NCI-H1417 (cell line): ENCODE data around the gene TBCEL.
"Not testable (repeated sequence)": the region's sequence is repeated elsewhere in the genome, so short reads cannot be mapped to it uniquely, and the experiment has no call there.

Source experiments
- DNase-seq, 3 experiments: peaks; one replicate each; lab custom pipeline; 2025; lab: John Stamatoyannopoulos, UW

Gene TBCEL

GRCh38 chr11:121029153-121029552 lies 5.3 kb downstream of the TBCEL start:
- DNase-seq, result no peak

DNA sequence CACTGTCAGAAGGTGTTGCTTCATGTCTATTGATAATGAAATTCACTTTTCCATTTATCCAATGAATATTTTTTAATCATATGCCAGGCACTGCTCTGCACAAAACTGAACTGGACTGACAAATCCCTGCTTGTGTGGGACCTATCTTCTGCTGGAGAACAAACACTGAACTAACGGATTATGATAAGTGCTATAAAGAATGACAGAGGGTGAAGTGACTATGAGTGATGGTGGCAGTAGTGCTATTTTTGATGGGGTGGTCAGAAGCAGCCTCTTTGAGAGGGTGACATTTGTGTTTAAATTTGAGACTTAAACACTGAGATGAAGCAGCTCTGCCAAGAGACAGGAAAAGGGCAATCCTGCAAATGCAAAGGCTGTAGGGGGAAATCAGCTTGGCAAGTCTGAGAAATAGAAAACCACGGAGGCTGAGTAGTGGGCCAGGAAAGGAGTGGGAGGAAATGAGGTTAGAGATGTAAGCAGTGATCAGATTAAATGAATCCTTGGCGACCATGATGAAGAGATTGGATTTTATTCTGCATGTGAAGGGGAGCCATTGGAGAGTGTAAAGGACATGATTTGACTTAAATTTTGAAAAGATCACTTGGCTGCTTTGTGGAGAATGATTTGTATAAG lies 6.0 kb downstream of the TBCEL start:
- DNase-seq, result no peak

DNA sequence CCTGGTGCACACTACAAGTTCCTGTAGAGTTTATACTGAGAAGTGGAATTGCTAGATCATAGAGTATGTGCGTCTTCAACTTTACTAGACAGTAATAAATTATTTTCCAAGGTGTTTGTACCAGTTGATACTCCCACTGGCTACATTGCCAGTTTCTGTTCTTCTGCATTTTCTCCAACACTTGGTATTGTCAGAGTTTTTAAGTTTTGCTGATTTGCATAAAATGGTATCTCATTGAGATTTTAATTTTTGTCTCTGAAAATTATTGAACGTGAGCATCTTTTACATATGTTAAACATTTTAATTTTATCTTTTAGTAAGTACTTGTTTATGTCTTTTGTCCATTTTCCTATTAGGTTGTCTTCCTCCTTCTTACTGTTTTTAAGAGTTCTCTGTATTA lies 7.3 kb downstream of the TBCEL start:
- DNase-seq, result no peak

DNA sequence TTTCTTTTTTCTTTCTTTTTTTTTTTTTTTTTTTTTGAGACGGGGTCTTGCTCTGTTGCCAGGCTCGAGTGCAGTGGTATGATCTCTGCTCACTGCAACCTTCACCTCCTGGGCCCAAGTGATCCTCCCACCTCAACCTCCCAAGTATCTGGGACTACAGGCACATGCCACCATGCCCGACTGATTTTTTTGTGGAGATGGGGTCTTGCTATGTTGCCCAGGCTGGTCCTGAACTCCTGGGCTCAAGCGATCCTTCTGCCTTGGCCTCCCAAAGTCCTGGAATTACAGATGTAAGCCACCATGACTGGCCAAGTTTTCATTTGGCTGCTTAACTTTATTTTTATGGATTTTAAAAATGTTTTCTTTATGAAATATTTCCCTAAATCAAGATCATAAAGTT lies 7.7 kb downstream of the TBCEL start:
- not testable (repeated sequence) for DNase-seq

DNA sequence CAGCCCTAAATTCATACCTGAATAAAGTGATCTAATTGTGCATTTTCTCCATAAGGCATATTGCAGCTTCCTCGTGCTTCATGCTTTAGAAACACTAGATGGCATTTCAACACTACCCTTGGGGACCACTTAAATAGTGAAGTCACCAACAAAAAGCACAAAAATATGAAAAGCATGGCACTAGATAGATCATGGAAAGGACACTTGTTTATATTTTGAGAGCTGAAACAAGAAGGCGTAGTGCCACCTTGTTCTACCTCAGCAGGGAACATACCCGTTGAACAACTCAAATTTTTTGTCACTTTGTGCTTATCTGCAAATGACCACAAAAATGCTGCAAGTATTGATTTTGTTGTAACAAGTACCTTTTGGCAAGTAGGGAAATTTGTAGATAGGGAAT lies 8.6 kb downstream of the TBCEL start:
- peak in 1 of 3 experiments; percentile 17 for DNase-seq

DNA sequence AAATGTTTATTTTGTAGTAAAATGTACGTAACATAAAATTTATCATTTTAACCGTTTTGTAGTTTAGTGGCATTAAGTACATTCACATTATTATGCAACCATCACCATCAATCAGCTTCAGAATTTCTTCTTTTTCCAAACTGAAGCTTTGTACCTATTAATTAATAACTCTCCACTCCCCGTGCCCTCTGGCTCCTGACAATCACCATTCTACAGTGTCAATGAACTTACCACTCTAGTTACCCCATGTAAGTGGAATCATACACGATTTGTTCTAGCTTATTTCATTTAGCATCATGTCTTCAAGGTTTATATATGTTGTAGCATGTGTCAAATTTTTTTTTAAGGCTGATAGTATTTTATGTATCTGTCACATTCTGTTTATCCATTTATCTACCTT lies 9.7 kb downstream of the TBCEL start:
- no peak for DNase-seq

- DNase-seq, result peak in 2 of 3 experiments; percentile 29 to 82
These were observed 11.4 kb downstream of the TBCEL start for GRCh38 chr11:121035169-121035755.

- DNase-seq, result no peak
These were observed 11.9 kb downstream of the TBCEL start for GRCh38 chr11:121035780-121036179.

- no peak for DNase-seq
These were observed 13.1 kb downstream of the TBCEL start for GRCh38 chr11:121037016-121037415.

GRCh38 chr11:121038648-121039409 lies 14.9 kb downstream of the TBCEL start:
- DNase-seq, result no peak

GRCh38 chr11:121039971-121040613 lies 16.2 kb downstream of the TBCEL start:
- DNase-seq, result no peak

DNA sequence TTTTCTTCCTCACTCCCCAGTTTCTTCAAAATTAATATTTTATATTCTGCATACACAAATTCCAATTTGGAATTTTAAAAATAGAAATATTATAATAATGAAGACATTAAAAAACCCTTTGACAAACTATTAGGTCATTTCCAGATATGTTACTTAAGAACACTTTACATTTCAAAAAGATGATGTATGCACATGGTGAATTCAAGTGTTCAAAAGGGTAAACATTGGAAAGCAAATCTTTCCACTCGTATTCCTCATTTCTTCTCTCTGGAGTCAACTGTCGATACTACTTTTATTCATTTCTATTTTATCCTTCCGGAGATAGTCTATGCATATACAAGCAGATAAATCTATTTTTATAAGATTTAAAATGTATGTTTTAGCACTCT lies 16.7 kb downstream of the TBCEL start:
- DNase-seq, result no peak

GRCh38 chr11:121041072-121041471 lies 17.2 kb downstream of the TBCEL start:
- no peak for DNase-seq

DNA sequence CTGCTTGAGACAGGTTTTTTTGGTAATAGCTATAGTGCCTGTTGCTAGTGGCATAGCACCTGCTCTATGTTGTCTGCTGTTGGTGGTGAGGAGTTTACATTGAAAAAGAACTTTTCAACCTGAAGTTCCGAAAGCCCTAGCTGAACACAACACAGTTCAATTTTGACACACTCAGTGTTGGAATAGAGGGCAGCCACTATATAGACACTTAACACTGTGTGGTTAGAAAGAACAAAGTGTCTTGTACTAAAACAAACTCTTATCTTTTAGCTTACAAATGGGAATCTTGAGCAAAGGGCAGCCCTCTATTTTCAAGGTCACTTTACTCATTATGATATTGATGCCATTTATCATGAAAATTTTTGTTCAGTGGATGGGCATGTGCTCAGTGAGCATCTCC lies 18.4 kb downstream of the TBCEL start:
- no peak for DNase-seq

DNA sequence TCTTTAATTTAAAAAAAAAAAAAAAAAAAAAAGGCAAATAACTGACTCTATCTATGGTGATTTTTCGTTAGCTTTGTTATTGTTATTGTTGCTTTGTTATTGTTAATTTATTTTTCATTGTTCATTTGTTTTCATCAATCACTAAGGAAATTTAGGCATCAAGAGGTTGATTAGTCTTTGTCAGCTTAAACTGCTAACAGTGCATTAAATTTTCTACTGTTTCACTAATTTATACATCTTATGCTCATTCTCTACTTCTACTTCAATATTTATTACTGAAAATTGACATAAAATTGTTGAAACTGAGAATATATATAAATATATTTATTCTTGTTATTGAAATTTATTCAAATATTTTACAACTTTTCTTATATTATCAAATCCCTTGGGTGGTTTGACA lies 24.0 kb downstream of the TBCEL start:
- DNase-seq, result no peak

DNA sequence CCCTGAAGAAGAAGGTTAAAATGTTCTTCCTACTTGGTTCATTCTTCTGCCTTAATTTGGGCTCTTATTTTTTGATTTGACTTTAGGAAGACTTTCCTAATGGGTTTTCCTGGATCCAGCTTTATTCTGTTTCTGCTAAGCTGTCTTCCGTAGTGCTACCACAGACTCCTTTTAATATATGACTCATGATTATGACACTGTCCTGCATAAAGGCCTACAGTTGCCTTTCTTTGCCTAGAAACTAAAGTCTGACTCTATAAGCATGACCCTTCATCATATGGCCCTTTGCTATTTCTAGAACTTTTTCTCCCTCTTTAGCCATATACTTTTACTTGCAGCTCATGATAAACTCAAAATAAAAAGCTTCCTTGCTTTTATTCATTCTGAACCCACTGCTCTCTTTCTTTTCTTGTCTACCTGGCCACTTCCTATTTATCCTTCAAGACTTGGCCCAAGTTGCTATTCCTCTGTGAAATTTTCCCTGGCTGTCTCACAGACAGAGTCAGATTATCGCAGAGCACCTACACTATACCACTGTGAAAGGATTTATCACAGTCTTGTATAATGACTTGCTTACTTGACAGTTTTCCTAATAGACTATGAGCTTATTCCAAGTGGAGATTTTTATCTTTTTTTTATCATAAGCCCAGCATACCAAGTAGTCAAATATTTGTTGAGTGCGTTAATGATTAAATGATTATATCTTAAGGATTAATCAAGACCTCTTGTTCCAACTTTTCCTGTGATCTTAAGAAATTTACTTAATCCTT lies 24.7 kb downstream of the TBCEL start:
- no peak for DNase-seq

- no peak for DNase-seq
These were observed 29.3 kb downstream of the TBCEL start for GRCh38 chr11:121053244-121053643.

DNA sequence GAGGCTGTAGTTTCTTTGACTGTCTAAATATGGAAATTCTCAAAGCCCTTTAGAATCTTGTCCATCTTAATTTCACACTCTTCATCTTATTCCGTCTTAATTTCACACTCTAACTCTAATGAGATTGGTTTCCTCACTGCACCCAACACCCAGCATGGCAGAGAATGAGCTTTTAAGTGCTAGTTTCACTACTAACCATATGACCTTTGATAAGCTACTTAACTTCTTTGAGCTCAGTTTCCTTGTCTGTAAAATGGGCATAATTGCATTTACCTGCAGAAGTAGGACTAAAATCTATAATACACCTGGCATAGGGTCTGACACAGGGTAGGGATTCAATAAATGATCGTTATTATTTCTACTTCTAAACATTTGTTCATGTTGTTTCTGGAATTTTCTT lies 30.4 kb downstream of the TBCEL start:
- no peak for DNase-seq

GRCh38 chr11:121055076-121055475 lies 31.2 kb downstream of the TBCEL start:
- DNase-seq, result no peak

GRCh38 chr11:121057922-121058321 lies 34.0 kb downstream of the TBCEL start:
- no peak for DNase-seq

DNA sequence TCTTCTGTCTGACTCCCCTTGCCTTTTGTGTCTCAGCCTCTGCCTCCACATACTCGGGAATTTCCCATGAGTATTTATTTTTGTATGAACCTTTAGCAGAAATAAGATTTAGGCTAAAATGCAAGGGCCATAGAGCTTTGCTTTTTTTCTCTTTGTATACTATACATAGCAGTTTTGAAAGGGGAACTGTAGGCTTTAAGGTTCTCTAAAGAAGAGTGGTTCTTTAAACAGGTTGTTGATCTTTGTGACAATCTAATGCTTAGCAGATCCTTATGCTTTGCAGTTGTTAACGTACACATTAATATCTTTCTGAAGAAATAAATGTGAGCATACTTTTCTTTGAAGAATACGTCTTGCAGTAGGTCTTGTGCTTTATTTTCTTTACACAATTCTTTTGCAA lies 35.0 kb downstream of the TBCEL start:
- DNase-seq, result no peak

DNA sequence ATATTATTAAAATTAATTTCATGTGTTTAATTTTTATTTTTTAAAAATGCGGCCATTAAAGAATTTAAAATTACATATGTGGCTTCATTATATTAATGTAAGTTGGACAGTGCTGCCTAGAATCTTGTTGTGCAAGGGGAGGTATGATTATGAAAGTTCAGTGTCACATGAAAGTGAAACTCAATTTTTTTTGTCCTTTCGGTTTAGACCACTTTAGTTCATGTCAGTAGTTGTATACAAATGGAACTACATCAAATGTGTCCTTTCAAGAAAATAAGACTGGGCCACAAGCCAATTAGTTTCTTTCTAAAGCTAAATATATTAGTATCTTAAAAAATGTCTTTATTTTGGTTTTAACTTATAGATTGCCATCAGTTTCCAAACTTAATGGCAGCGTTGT lies 35.7 kb downstream of the TBCEL start:
- DNase-seq, result no peak
